Suprapubic skin (tissue), 4 donors: ENCODE results near the gene ROBO1. TPM values are rescaled to one million over a fixed set of nuclear protein-coding genes. Genes with fewer than 3 reads are reported as not detected.

Experiments used
- DNase-seq, 2 donors: peaks; one replicate each; pipeline ENCODE4 v3.0.0-alpha.2; 2019; ENCODE audit warnings: low spot score in 2 of 2
- H3K27ac ChIP-seq: fragments of 200-600 bp; sonication (generic); one replicate; pipeline ENCODE4 v1.5.1; 2019
- H3K27me3 ChIP-seq: fragments of 200-600 bp; sonication (generic); one replicate; pipeline ENCODE4 v1.5.1; 2019
- H3K36me3 ChIP-seq: fragments of 200-600 bp; sonication (generic); one replicate; pipeline ENCODE4 v1.5.1; 2019
- H3K4me1 ChIP-seq: fragments of 200-600 bp; sonication (generic); one replicate; pipeline ENCODE4 v1.5.1; 2019
- H3K4me3 ChIP-seq: fragments of 200-600 bp; sonication (generic); one replicate; pipeline ENCODE4 v1.5.1; 2019; ENCODE audit warnings: mild to moderate bottlenecking
- H3K9me3 ChIP-seq: fragments of 200-600 bp; sonication (generic); one replicate; pipeline ENCODE4 v1.5.1; 2019
- EP300 ChIP-seq: sonication (generic); formaldehyde crosslinking; IDR thresholded peaks from one replicate; pipeline ENCODE4 v1.6.1; 2017; ENCODE audit warnings: antibody characterized with exemption
- POLR2A ChIP-seq, 2 donors: fragments of 450-650 bp; IDR thresholded peaks; one replicate each; pipeline ENCODE4 v1.6.1; 2017; ENCODE audit warnings: antibody characterized with exemption in 2 of 2, mild to moderate bottlenecking in 2 of 2, moderate library complexity in 2 of 2
- POLR2AphosphoS5 ChIP-seq, 3 donors: sonication (generic); formaldehyde crosslinking; IDR thresholded peaks; one replicate each; pipeline ENCODE4 v1.6.1; 2017; ENCODE audit warnings: antibody characterized with exemption in 3 of 3
- WGBS: methylation state at CpG from one replicate; pipeline ENCODE4 v1.1.5; 2018; 5-methylcytosine and 5-hydroxymethylcytosine counted together
- total RNA-seq, 4 donors: library from RNA; depleted of rRNA; stranded (reverse); fragments of >200 nt; gene quantifications; one replicate each; pipeline ENCODE4 v1.1.0, GENCODE V29; 2016
- TF ChIP-seq, protein P1 (sequence below), 2 donors: fragments of 200-600 bp in 1 of 2; fragments of 450-650 bp in 1 of 2; sonication (generic) in 1 of 2; IDR thresholded peaks; one replicate each; pipeline ENCODE4 v1.5.1; 2016 to 2019; ENCODE audit warnings: antibody characterized with exemption in 2 of 2, mild to moderate bottlenecking in 1 of 2, moderate library complexity in 1 of 2

Gene ROBO1
- total RNA-seq, 4 donors from 2014 or later, result 67.7 to 80.3 (median 71.3) TPM

DNA sequence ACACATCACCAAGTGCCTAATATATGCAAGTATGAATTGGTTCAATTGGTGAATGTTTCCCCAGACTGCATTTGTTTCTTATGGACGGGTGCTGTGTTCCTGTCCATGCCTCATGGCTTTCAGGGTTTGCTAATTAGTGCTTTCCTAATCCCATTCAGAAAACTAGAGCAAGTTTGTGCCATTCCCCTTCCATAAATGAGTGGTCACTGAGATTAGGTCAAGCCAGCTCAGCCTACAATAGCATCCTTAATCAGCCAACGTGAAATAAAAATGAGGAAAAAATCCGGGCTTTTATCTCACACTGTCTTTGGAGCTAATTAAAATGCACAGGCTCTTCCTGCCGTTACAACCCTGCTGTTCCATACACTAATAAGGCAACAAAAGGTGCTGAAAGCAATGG is 788.8 kb downstream of the ROBO1 start:
- Histone ChIP-seq H3K4me3 (no peak overlapping the region), H3K36me3 (no peaks in the 10 kb centered on the region), H3K27me3 (no peaks in the 10 kb centered on the region), H3K27ac (no peak overlapping the region), H3K4me1 (peaks cover 19% of the 10 kb centered on the region), H3K9me3 (no peaks in the 10 kb centered on the region)
- WGBS, result 34% methylated on average over 4 of the region's 4 CpGs
- TF ChIP-seq EP300 (no peak), POLR2AphosphoS5 (IDR thresholded peaks at IDR 0.05) (no peak), POLR2A (IDR thresholded peaks at IDR 0.05) (no peak)
- TF ChIP-seq, protein P1, sequence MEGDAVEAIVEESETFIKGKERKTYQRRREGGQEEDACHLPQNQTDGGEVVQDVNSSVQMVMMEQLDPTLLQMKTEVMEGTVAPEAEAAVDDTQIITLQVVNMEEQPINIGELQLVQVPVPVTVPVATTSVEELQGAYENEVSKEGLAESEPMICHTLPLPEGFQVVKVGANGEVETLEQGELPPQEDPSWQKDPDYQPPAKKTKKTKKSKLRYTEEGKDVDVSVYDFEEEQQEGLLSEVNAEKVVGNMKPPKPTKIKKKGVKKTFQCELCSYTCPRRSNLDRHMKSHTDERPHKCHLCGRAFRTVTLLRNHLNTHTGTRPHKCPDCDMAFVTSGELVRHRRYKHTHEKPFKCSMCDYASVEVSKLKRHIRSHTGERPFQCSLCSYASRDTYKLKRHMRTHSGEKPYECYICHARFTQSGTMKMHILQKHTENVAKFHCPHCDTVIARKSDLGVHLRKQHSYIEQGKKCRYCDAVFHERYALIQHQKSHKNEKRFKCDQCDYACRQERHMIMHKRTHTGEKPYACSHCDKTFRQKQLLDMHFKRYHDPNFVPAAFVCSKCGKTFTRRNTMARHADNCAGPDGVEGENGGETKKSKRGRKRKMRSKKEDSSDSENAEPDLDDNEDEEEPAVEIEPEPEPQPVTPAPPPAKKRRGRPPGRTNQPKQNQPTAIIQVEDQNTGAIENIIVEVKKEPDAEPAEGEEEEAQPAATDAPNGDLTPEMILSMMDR (IDR thresholded peaks at IDR 0.05), result no peak
- no peak for DNase-seq

DNA sequence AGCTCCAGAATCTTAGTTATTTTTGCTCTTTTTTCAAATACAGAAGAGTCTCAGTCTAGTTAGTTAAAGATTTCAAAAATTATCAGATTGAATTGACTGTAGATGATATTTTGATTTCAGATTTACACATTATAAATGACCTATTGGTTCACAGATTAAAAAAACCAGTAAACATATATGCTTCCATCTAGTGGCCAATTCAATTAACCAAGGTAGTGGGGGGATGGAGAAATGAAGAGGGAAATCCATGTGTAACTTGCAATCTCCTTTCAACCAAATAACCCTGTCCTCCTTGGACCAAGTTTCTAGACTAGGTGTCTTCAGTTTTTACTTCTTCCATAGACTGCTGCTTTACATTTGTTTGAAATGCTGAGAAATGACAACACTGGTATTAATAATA is 789.8 kb downstream of the ROBO1 start:
- no peak for TF ChIP-seq POLR2A (IDR thresholded peaks at IDR 0.05)
- TF ChIP-seq, protein P1 (IDR thresholded peaks at IDR 0.05), result no peak
- no peak for TF ChIP-seq POLR2AphosphoS5 (IDR thresholded peaks at IDR 0.05)
- TF ChIP-seq EP300, result no peak
- Histone ChIP-seq H3K9me3 (no peaks in the 10 kb centered on the region), H3K4me3 (no peak overlapping the region), H3K36me3 (no peaks in the 10 kb centered on the region), H3K27ac (no peak overlapping the region), H3K27me3 (no peaks in the 10 kb centered on the region), H3K4me1 (peaks cover 19% of the 10 kb centered on the region)
- DNase-seq, result no peak

DNA sequence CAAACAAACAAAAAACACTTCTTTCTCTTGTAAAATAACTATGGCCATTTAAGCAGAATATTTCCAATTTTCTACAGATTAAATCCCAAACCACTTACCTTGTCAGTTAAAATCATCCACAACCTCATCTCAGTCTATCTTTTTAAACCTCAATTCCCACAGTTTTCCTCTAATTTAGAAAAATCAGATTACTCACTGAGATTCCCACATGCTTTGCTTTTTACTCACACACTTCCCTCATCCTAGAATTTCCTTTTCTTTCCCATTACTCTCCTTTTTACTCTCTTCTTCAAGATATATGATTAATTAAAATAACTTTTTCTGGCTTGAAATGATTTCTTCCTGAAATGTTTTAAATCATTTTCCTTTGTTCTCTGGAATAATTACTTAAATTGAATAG is 790.7 kb downstream of the ROBO1 start:
- no peak for DNase-seq
- H3K9me3 ChIP-seq, result no peaks in the 10 kb centered on the region
- no peaks in the 10 kb centered on the region for H3K27me3 ChIP-seq
- H3K4me1 ChIP-seq, result peaks cover 19% of the 10 kb centered on the region
- no peaks in the 10 kb centered on the region for H3K36me3 ChIP-seq
- H3K27ac ChIP-seq, result no peak overlapping the region
- TF ChIP-seq POLR2AphosphoS5 (IDR thresholded peaks at IDR 0.05) (no peak), POLR2A (IDR thresholded peaks at IDR 0.05) (no peak), EP300 (no peak)
- TF ChIP-seq, protein P1 (IDR thresholded peaks at IDR 0.05), result no peak
- H3K4me3 ChIP-seq, result no peak overlapping the region

DNA sequence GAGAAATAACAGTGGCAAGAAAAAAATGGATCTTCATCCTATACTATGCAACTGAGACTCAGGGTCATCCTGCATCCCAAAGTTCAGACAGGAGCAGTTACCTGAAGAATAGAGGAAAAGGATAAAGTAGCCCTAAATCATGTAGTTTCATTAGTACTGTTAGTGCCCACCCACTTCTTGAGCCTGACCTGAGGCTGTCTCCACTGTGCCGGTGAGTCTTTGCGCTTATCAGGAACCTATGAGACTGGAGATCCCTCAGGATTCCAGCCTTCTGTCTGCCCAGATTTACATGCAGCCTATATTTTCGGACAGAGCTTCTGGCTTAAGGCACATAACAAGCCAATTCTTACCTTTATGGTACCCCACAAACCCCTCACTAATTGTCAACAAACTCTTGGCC is 791.6 kb downstream of the ROBO1 start:
- peaks cover 19% of the 10 kb centered on the region for H3K4me1 ChIP-seq
- H3K27ac ChIP-seq, result no peak overlapping the region
- 95% methylated on average over 3 of the region's 3 CpGs for WGBS
- TF ChIP-seq, protein P1 (IDR thresholded peaks at IDR 0.05), result no peak
- TF ChIP-seq POLR2A (IDR thresholded peaks at IDR 0.05), result no peak
- TF ChIP-seq EP300, result no peak
- no peak for TF ChIP-seq POLR2AphosphoS5 (IDR thresholded peaks at IDR 0.05)
- no peaks in the 10 kb centered on the region for H3K36me3 ChIP-seq
- H3K27me3 ChIP-seq, result no peaks in the 10 kb centered on the region
- H3K4me3 ChIP-seq, result no peak overlapping the region
- H3K9me3 ChIP-seq, result no peaks in the 10 kb centered on the region
- DNase-seq, result no peak

DNA sequence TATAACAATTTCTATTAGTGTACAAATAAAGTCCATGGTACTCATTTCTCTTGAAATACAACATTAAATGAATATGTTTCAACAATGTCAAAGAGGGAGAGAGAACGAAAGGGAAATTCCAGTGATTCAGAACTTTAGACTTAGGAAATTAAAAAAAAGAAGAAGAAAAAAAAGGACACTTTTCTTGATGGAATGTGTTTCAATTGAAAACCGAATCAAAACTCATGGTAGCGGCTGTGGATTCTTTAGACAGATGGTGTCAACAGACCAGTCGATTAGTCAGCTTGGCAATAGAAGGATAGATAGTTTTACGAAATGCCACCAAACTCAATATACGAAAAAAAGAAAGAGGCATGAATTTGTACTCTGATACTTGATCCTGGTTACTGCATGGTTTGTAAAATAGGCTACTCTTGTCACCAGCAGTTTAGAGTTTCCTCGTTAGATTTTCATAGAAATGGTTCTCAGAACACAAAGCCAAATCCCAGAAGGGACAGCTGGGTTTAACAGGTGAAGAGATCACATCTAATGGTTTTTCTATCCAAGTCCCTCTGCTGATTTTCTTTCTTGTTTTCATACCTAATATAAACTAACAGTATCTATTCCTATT is 793.5 kb downstream of the ROBO1 start:
- Histone ChIP-seq H3K36me3 (no peaks in the 10 kb centered on the region), H3K27me3 (no peaks in the 10 kb centered on the region), H3K9me3 (no peaks in the 10 kb centered on the region), H3K4me1 (peaks cover 14% of the 10 kb centered on the region), H3K27ac (no peak overlapping the region), H3K4me3 (no peak overlapping the region)
- no peak for DNase-seq
- 52% methylated on average over 7 of the region's 7 CpGs for WGBS
- TF ChIP-seq, protein P1 (IDR thresholded peaks at IDR 0.05), result no peak
- TF ChIP-seq POLR2AphosphoS5 (IDR thresholded peaks at IDR 0.05) (no peak), EP300 (no peak), POLR2A (IDR thresholded peaks at IDR 0.05) (no peak)
